Lower leg skin (tissue), 3 donors: Measurements from ENCODE around the gene SSX2IP.

ENCODE experiments used
- POLR2A ChIP-seq, 2 donors: fragments of 450-650 bp; IDR thresholded peaks; one replicate each; pipeline ENCODE4 v1.6.1; 2016 to 2017; ENCODE audit warnings: antibody characterized with exemption in 2 of 2, mild to moderate bottlenecking in 1 of 2, moderate library complexity in 1 of 2
- TF ChIP-seq, protein P1 (sequence below), 3 donors: fragments of 450-650 bp; IDR thresholded peaks; one replicate each; pipeline ENCODE4 v1.5.1; 2016; ENCODE audit warnings: antibody characterized with exemption in 3 of 3, mild to moderate bottlenecking in 3 of 3, moderate library complexity in 2 of 3

DNA sequence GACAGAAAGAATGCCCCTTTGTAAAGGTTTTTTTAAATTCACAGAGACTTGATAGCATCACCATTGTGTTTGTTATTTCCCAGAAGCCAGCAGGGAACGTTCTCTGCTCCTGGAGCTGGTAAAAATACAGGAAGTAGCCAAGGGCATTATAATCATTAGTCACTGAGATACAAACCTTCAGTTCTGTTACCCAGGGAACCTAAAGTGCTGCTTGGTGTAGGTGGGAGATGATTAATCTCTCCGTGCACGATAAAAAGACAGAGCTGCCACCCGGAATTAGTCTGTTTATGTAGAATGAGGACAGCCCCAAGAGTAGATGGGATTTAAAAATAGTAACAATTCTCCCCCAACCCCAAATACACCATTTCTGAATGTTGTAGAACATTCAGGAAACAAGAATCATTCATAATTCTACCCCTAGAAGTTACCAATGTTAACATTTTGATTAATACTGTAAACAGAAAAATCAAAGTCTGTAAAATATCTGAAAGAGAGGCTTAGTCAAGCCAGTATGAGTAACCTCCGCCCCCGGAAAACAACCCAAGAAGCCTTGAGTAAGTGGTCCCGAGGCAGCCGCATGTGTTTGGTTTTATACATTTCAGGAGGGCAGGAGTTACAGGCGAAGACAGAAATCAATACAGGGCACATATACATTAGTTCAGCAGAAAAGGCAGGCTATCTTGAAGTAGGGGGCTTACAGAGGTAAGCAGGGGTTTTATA lies 70.7 kb downstream of the SSX2IP start:
- TF ChIP-seq, protein P1, sequence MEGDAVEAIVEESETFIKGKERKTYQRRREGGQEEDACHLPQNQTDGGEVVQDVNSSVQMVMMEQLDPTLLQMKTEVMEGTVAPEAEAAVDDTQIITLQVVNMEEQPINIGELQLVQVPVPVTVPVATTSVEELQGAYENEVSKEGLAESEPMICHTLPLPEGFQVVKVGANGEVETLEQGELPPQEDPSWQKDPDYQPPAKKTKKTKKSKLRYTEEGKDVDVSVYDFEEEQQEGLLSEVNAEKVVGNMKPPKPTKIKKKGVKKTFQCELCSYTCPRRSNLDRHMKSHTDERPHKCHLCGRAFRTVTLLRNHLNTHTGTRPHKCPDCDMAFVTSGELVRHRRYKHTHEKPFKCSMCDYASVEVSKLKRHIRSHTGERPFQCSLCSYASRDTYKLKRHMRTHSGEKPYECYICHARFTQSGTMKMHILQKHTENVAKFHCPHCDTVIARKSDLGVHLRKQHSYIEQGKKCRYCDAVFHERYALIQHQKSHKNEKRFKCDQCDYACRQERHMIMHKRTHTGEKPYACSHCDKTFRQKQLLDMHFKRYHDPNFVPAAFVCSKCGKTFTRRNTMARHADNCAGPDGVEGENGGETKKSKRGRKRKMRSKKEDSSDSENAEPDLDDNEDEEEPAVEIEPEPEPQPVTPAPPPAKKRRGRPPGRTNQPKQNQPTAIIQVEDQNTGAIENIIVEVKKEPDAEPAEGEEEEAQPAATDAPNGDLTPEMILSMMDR (IDR thresholded peaks at IDR 0.05), result no peak
- TF ChIP-seq POLR2A (IDR thresholded peaks at IDR 0.05), result no peak
